Naive thymus-derived CD4-positive, alpha-beta T cell (primary cell): ENCODE measurements around the gene RTEL1. TPM values are rescaled to one million over a fixed set of nuclear protein-coding genes. Genes with fewer than 3 reads are reported as not detected.

ENCODE experiments used
- ATAC-seq: fragments of 150-1000 bp; cut with Tn5 transposase; 2 replicates; pipeline ENCODE4 v1.10.0; 2021; ENCODE audit warnings: mild to moderate bottlenecking, moderate library complexity
- CTCF ChIA-PET: fragments of 350-600 bp; sonication (Branson Sonifier 250); formaldehyde crosslinking; loops from one replicate; lab custom pipeline; 2021; ENCODE audit warnings: antibody characterized with exemption; lab: Charles Lee
- POLR2A ChIA-PET: fragments of 350-600 bp; sonication (Branson Sonifier 250); formaldehyde crosslinking; loops from one replicate; lab custom pipeline; 2021; ENCODE audit warnings: antibody characterized with exemption, inconsistent platforms; lab: Charles Lee
- DNase-seq, 9 donors: peaks; one replicate each; pipeline versions ENCODE4 v3.0.0 to v3.0.0-alpha.2; 2020 to 2022; ENCODE audit warnings: mixed read lengths in 1 of 9
- H3K27ac ChIP-seq: one replicate; pipeline ENCODE4 v1.7.0; 2013; ENCODE audit warnings: mild to moderate bottlenecking, low read depth, low read length, moderate library complexity
- H3K27me3 ChIP-seq, 2 donors: one replicate each; pipeline ENCODE4 v1.7.0; 2013; ENCODE audit warnings: low read length in 2 of 2, mild to moderate bottlenecking in 2 of 2, moderate library complexity in 2 of 2; ENCODE audit not compliant: control insufficient read depth in 2 of 2, insufficient read depth in 2 of 2
- H3K36me3 ChIP-seq, 3 experiments: 1 replicate in 2 of 3; 2 replicates in 1 of 3; pipeline ENCODE4 v1.7.0; 2013; ENCODE audit warnings: low read length in 3 of 3, mild to moderate bottlenecking in 3 of 3, moderate library complexity in 1 of 3; ENCODE audit not compliant: insufficient read depth in 3 of 3, control insufficient read depth in 2 of 3
- H3K4me1 ChIP-seq, 2 donors: one replicate each; pipeline ENCODE4 v1.7.0; 2013; ENCODE audit warnings: low read length in 2 of 2, mild to moderate bottlenecking in 2 of 2, moderate library complexity in 1 of 2; ENCODE audit not compliant: control insufficient read depth in 2 of 2, insufficient read depth in 2 of 2
- H3K4me3 ChIP-seq: 2 replicates; pipeline ENCODE4 v1.7.0; 2013; ENCODE audit warnings: mild to moderate bottlenecking, low read length
- H3K9me3 ChIP-seq, 3 experiments: 1 replicate in 2 of 3; 2 replicates in 1 of 3; pipeline ENCODE4 v1.7.0; 2013; ENCODE audit warnings: low read length in 3 of 3; ENCODE audit not compliant: control insufficient read depth in 2 of 3
- H3K27ac Mint-ChIP-seq, 9 donors: one replicate each; pipeline ENCODE4 v1.8.0; 2020 to 2022; ENCODE audit warnings: mixed read lengths in 9 of 9, mild to moderate bottlenecking in 8 of 9, moderate library complexity in 5 of 9, inconsistent platforms in 2 of 9
- H3K27me3 Mint-ChIP-seq, 5 donors: one replicate each; pipeline ENCODE4 v1.8.0; 2021 to 2022; ENCODE audit warnings: mixed read lengths in 5 of 5, mild to moderate bottlenecking in 1 of 5
- H3K36me3 Mint-ChIP-seq, 5 donors: one replicate each; pipeline ENCODE4 v1.8.0; 2020 to 2022; ENCODE audit warnings: mixed read lengths in 5 of 5, mild to moderate bottlenecking in 3 of 5, inconsistent platforms in 1 of 5
- H3K4me1 Mint-ChIP-seq, 7 donors: one replicate each; pipeline ENCODE4 v1.8.0; 2020 to 2022; ENCODE audit warnings: mixed read lengths in 7 of 7, mild to moderate bottlenecking in 3 of 7, inconsistent platforms in 1 of 7
- H3K4me3 Mint-ChIP-seq, 10 donors: one replicate each; pipeline ENCODE4 v1.8.0; 2020 to 2022; ENCODE audit warnings: mild to moderate bottlenecking in 10 of 10, mixed read lengths in 10 of 10, moderate library complexity in 6 of 10, inconsistent platforms in 2 of 10
- H3K9me3 Mint-ChIP-seq, 11 donors: one replicate each; pipeline ENCODE4 v1.8.0; 2020 to 2022; ENCODE audit warnings: mixed read lengths in 11 of 11, mild to moderate bottlenecking in 4 of 11, inconsistent platforms in 1 of 11, moderate library complexity in 1 of 11
- intact Hi-C, 2 donors: fragments of 100-400 bp; cut with micrococcal nuclease; formaldehyde crosslinking; loops; one replicate each; pipeline ENCODE4 v1.15.1; 2023
- polyA plus RNA-seq, 2 donors: library from polyadenylated mRNA; unstranded; fragments of 300-500 nt; fragmentation: Illumina TruSeq; gene quantifications; one replicate each; pipeline ENCODE4 v1.2.3, GENCODE V29; 2021
- total RNA-seq, 6 experiments: library from RNA in 5 of 6; stranded (reverse) in 5 of 6; gene quantifications; 1 replicate in 5 of 6; 2 replicates in 1 of 6; pipeline ENCODE4 v1.2.3 and lab custom pipeline; 2021 to 2026

RTEL1 gene
- total and polyA plus RNA-seq, 7 experiments from 2014 or later = 1.9 to 47.2 (median 31.6) TPM

DNA sequence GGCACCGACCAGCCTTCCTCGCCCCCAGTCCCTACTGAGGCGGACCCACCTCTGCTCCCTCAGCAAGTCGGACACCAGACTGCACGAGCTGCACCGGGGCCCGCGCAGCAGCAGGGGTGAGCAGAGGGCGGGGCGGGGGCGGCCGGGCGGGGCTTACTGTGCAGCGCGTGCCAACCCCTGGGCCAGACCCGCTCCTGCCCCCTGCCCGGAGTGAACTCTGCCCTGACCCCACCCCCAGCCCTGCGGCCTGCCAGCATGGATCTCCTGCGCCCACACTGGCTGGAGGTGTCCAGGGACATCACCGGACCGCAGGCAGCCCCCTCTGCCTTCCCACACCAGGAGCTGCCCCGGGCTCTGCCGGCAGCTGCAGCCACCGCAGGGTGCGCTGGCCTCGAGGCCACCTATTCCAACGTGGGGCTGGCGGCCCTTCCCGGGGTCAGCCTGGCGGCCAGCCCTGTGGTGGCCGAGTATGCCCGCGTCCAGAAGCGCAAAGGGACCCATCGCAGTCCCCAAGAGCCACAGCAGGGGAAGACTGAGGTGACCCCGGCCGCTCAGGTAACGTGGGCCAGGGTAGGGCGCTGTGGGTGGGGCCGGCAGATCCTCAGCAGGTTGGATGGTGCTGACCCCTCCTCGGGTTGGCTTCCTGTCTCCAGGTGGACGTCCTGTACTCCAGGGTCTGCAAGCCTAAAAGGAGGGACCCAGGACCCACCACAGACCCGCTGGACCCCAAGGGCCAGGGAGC lies 80.0 kb downstream of the RTEL1 start:
- H3K4me1 Mint-ChIP-seq = peaks cover 13 to 30% (median 25%) of the 10 kb centered on the region in 7 donors
- H3K9me3 Mint-ChIP-seq = no peaks in the 10 kb centered on the region
- POLR2A ChIA-PET = interaction anchor here (0.6 to 9.9 kb wide), 17 partner anchors 9 to 242 kb away, joined by 3 to 137 read pairs (median 6); partner anchors contain the start of genes ARFRP1, PRPF6, RTEL1 and TNFRSF6B
- peaks cover 0 to 48% (median 0%) of the 10 kb centered on the region in 3 experiments for H3K36me3 ChIP-seq
- H3K27me3 Mint-ChIP-seq = no peaks in the 10 kb centered on the region
- ATAC-seq (no peak), DNase-seq (peak in 8 of 9 donors; percentile 27 to 64 (median 42))
- CTCF ChIA-PET = interaction anchor here (0.6 to 1.7 kb wide), 2 partner anchors 31 to 163 kb away, joined by 6 to 7 read pairs; partner anchors contain the start of genes ARFRP1 and ZGPAT
- H3K4me3 ChIP-seq = peak overlapping the region; percentile 99
- peaks cover 0 to 19% (median 5%) of the 10 kb centered on the region in 5 donors for H3K36me3 Mint-ChIP-seq
- no peaks in the 10 kb centered on the region for H3K27me3 ChIP-seq
- intact Hi-C loops = loop anchor here (1.0 to 10.0 kb wide), 9 partner anchors 85 to 943 kb away; partner anchors contain the start of genes ABHD16B (in 1 of the 2), GMEB2 (in 1 of the 2), MRGBP (in 1 of the 2) and PTK6 (in 1 of the 2)
- peak overlapping the region; percentile 67 for H3K27ac ChIP-seq
- H3K4me1 ChIP-seq = peaks cover 21 to 29% of the 10 kb centered on the region in 2 donors
- peak overlapping the region in 1 of 9 donors; percentile 54 for H3K27ac Mint-ChIP-seq
- H3K4me3 Mint-ChIP-seq = peak overlapping the region; percentile 27 to 92 (median 85)
- H3K9me3 ChIP-seq = no peaks in the 10 kb centered on the region

DNA sequence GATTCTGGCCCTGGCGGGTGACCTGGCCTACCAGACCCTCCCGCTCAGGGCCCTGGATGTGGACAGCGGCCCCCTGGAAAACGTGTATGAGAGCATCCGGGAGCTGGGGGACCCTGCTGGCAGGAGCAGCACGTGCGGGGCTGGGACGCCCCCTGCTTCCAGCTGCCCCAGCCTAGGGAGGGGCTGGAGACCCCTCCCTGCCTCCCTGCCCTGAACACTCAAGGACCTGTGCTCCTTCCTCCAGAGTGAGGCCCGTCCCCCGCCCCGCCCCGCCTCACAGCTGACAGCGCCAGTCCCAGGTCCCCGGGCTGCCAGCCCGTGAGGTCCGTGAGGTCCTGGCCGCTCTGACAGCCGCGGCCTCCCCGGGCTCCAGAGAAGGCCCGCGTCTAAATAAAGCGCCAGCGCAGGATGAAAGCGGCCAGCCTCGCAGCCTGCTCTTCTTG lies 80.6 kb downstream of the RTEL1 start:
- H3K4me3 ChIP-seq = peak overlapping the region; percentile 99
- H3K27me3 ChIP-seq = no peaks in the 10 kb centered on the region
- H3K9me3 ChIP-seq = no peaks in the 10 kb centered on the region
- H3K27ac ChIP-seq = peak overlapping the region; percentile 67
- DNase-seq (peak in 5 of 9 donors; percentile 33 to 48 (median 43)), ATAC-seq (no peak)
- ChIA-PET POLR2A (interaction anchor here (0.6 to 9.9 kb wide), 20 partner anchors 10 to 242 kb away, joined by 3 to 137 read pairs (median 5); partner anchors contain the start of genes ARFRP1, PRPF6, RTEL1 and TNFRSF6B), CTCF (interaction anchor here (0.6 to 1.7 kb wide), 2 partner anchors 31 to 163 kb away, joined by 6 to 7 read pairs; partner anchors contain the start of genes ARFRP1 and ZGPAT)
- H3K4me1 ChIP-seq = peaks cover 21 to 29% of the 10 kb centered on the region in 2 donors
- H3K36me3 ChIP-seq = peaks cover 0 to 48% (median 0%) of the 10 kb centered on the region in 3 experiments
- peaks cover 0 to 14% (median 4%) of the 10 kb centered on the region in 5 donors for H3K36me3 Mint-ChIP-seq
- no peaks in the 10 kb centered on the region for H3K27me3 Mint-ChIP-seq
- H3K4me1 Mint-ChIP-seq = peaks cover 10 to 25% (median 21%) of the 10 kb centered on the region in 7 donors
- intact Hi-C loops = loop anchor here (1.0 to 10.0 kb wide), 6 partner anchors 8 to 944 kb away; partner anchors contain the start of genes ABHD16B (in 1 of the 2), MRGBP (in 1 of the 2), PTK6 (in 1 of the 2) and SAMD10 (in 1 of the 2)
- H3K4me3 Mint-ChIP-seq = peak overlapping the region; percentile 27 to 92 (median 70)
- no peak overlapping the region for H3K27ac Mint-ChIP-seq
- no peaks in the 10 kb centered on the region for H3K9me3 Mint-ChIP-seq

DNA sequence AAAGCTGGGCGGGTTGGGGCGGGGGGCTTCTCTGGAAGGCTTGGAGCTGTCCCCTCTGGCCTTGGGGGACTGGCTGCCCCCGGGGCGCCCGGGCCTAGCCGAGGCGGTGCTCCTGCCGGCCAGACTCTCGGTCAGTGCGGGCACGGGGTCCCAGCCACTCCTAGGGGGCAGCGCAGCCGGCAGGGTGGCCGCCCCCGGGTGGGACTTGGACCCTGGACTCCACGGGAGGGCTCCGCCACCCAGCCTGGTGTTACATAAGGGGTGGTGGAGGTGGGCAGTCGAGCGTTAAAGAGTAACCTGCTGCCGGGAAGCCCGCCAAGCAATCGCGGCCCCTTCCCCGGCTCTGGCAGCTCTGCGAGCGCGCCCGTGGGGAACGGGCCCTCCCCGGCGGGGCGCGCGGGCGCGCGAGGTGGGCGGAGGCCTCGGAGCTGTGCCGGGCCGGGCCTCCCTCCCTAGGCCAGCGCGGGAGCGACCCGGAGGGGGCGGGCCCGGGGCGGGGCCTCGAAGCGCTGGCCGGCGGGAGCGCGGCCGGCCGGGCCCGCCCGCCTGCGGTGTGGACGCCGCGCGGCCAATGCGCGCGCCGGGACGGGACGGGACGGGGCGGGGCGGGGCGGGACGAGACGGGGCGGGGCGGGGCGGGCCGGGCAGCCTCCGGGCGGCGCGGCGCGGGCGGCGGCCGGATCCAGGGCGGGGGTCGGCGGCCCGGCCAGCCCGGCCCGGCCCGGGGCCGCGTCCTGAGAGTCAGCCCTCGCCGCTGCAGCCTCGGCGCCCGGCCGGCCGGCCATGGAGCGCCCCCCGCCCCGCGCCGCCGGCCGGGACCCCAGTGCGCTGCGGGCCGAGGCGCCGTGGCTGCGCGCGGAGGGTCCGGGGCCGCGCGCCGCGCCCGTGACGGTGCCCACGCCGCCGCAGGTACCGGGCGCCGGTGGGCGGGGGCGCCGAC lies 81.3 kb downstream of the RTEL1 start, which contains the start of gene SLC2A4RG:
Gene SLC2A4RG (plus strand): TSS at position 647 of the 940 bp plus-strand sequence. CDS start 137 bp downstream, at position 784.
- intact Hi-C loops = loop anchor here (1.0 to 10.0 kb wide), 8 partner anchors 9 to 945 kb away; partner anchors contain the start of genes ABHD16B (in 1 of the 2), ARFRP1 (in 1 of the 2), MRGBP (in 1 of the 2) and PTK6 (in 1 of the 2)
- POLR2A ChIA-PET = interaction anchor here (0.8 to 9.9 kb wide), 15 partner anchors 11 to 241 kb away, joined by 3 to 137 read pairs (median 5); partner anchors contain the start of genes ARFRP1, PRPF6, TPD52L2 and ZGPAT
- CTCF ChIA-PET = interaction anchor here (1.7 kb wide), 1 partner anchor 32 kb away, joined by 6 read pairs; the partner anchor contains the start of genes ARFRP1 and ZGPAT

DNA sequence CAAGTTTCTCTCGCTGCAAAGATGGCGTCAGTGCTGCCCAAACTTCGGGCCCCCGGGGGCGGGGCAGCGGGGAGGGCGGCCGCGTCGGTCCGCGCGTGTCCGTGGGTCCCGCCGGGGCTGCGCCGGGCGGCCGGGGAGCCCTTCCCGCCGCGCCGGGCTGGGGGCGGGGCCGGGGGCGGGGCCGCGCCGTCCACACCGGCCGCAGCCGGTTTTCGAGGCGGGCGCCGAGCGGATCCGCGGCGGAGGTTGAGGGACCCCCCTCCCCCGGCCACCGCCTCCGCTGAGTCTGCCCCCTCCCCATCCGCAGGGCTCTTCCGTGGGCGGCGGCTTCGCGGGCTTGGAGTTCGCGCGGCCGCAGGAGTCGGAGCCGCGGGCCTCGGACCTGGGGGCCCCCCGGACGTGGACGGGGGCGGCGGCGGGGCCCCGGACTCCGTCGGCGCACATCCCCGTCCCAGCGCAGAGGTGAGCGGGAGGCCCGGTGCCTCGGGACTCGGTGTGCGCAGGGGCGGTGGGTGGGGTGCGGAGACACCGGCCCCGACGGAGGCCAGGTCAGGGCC lies 82.0 kb downstream of the RTEL1 start:
- Mint-ChIP-seq H3K27me3 (no peaks in the 10 kb centered on the region), H3K36me3 (peaks cover 0 to 7% (median 0%) of the 10 kb centered on the region in 5 donors), H3K4me3 (peak overlapping the region; percentile 23 to 84 (median 60)), H3K4me1 (peaks cover 7 to 20% (median 13%) of the 10 kb centered on the region in 7 donors), H3K9me3 (no peaks in the 10 kb centered on the region), H3K27ac (peak overlapping the region in 1 of 9 donors; percentile 38)
- ChIA-PET CTCF (interaction anchor here (0.6 to 1.5 kb wide), 8 partner anchors 9 to 299 kb away, joined by 3 to 7 read pairs (median 4); partner anchors contain the start of genes ARFRP1, TPD52L2 and ZGPAT), POLR2A (interaction anchor here (0.6 to 9.9 kb wide), 12 partner anchors 8 to 125 kb away, joined by 3 to 137 read pairs (median 3); partner anchors contain the start of genes ARFRP1, TPD52L2 and ZGPAT)
- H3K9me3 ChIP-seq = no peaks in the 10 kb centered on the region
- H3K36me3 ChIP-seq = peaks cover 0 to 34% (median 0%) of the 10 kb centered on the region in 3 experiments
- peak overlapping the region; percentile 71 for H3K27ac ChIP-seq
- no peaks in the 10 kb centered on the region for H3K27me3 ChIP-seq
- DNase-seq = peak; percentile 39 to 69 (median 63)
- peak overlapping the region; percentile 69 for H3K4me3 ChIP-seq
- intact Hi-C loops = loop anchor here in 1 of 2 donors (1.0 to 5.0 kb wide), 2 partner anchors 11 to 33 kb away; partner anchors contain the start of genes ARFRP1 and ZGPAT
- ATAC-seq = peak; percentile 17
- H3K4me1 ChIP-seq = peaks cover 21 to 29% of the 10 kb centered on the region in 2 donors

More for the DNA sequence above, 81.3 kb downstream of the RTEL1 start, which contains the start of gene SLC2A4RG:
- H3K27me3 ChIP-seq = no peaks in the 10 kb centered on the region
- H3K4me1 ChIP-seq = peaks cover 21 to 29% of the 10 kb centered on the region in 2 donors
- H3K9me3 Mint-ChIP-seq = no peaks in the 10 kb centered on the region
- peaks cover 0 to 41% (median 0%) of the 10 kb centered on the region in 3 experiments for H3K36me3 ChIP-seq
- ATAC-seq (peak; percentile 62), DNase-seq (peak; percentile 49 to 86 (median 69))
- H3K4me3 Mint-ChIP-seq = peak within 1 kb of the TSS; percentile 33 to 92 (median 80)
- peak within 1 kb of the TSS in 1 of 9 donors; percentile 38 for H3K27ac Mint-ChIP-seq
- peaks cover 7 to 20% (median 16%) of the 10 kb centered on the region in 7 donors for H3K4me1 Mint-ChIP-seq
- peaks cover 0 to 9% (median 0%) of the 10 kb centered on the region in 5 donors for H3K36me3 Mint-ChIP-seq
- peak within 1 kb of the TSS; percentile 99 for H3K4me3 ChIP-seq
- H3K9me3 ChIP-seq = no peaks in the 10 kb centered on the region
- H3K27me3 Mint-ChIP-seq = no peaks in the 10 kb centered on the region
- H3K27ac ChIP-seq = peak within 1 kb of the TSS; percentile 71
